BLaER1 treated with 17β-estradiol and CSF1 and Interleukin-3, amounts not matched to agents 10 nM and 100 nM (cell line): Measurements from ENCODE around the gene SYT2.
"Not testable (repeated sequence)": the region's sequence is repeated elsewhere in the genome, so short reads cannot be mapped to it uniquely, and the experiment has no call there.

Source experiments
- H3K27ac ChIP-seq, 11 experiments: shearing (Covaris generic); formaldehyde crosslinking; 2 replicates each; pipeline ENCODE4 v1.8.1; 2022
- H3K27me3 ChIP-seq, 11 experiments: shearing (Covaris generic); formaldehyde crosslinking; 2 replicates each; pipeline ENCODE4 v1.8.1; 2022
- H3K36me3 ChIP-seq, 11 experiments: shearing (Covaris generic); formaldehyde crosslinking; 2 replicates each; pipeline ENCODE4 v1.8.1; 2022
- H3K4me1 ChIP-seq, 10 experiments: shearing (Covaris generic); formaldehyde crosslinking; 2 replicates each; pipeline ENCODE4 v1.8.1; 2022
- H3K4me2 ChIP-seq, 11 experiments: shearing (Covaris generic); formaldehyde crosslinking; 2 replicates each; pipeline ENCODE4 v1.8.1; 2022
- H3K4me3 ChIP-seq, 10 experiments: shearing (Covaris generic); formaldehyde crosslinking; 2 replicates each; pipeline ENCODE4 v1.8.1; 2022
- H3K9ac ChIP-seq, 11 experiments: shearing (Covaris generic); formaldehyde crosslinking; 2 replicates each; pipeline ENCODE4 v1.8.1; 2022
- H3K9me3 ChIP-seq, 11 experiments: shearing (Covaris generic); formaldehyde crosslinking; replicated peaks in 1 of 11; 2 replicates each; pipeline ENCODE4 v1.8.1; 2022
- H4K20me1 ChIP-seq, 11 experiments: shearing (Covaris generic); formaldehyde crosslinking; 2 replicates each; pipeline ENCODE4 v1.8.1; 2022
- Cebpa-rat ChIP-seq, 11 experiments: shearing (Covaris generic); IDR thresholded peaks; 2 replicates each; pipeline ENCODE4 v1.8.1; 2022

SYT2 gene

DNA sequence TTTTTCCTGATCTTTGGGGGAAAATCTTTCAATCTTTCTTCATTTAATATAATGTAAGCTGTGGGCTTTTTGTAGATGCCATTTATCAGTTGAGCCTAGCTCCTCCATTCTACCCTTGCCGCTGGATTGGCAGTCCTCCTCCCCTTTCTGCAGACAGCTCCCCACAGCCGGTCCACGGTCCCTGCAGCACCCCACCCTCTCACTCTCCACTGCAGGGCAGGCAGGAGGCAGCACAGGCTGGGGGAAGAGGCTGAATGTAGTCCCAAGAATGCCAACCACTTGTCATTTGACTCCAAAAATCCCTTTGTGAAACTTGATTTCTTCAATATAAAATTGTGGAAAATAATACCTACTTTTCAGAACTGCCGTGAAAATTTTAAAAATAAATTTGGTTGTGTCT lies 96.7 kb downstream of the SYT2 start:
- peak overlapping the region in 9 of 11 experiments; percentile 35 to 97 (median 93); a peak in 18 of 22 replicates for H3K4me2 ChIP-seq
- peaks cover 0 to 52% (median 18%) of the 10 kb centered on the region in 11 experiments; a peak in 16 of 22 replicates for H4K20me1 ChIP-seq
- peaks cover 0 to 73% (median 0%) of the 10 kb centered on the region in 11 experiments; a peak in 10 of 22 replicates for H3K27me3 ChIP-seq
- TF ChIP-seq Cebpa-rat (IDR thresholded peaks at IDR 0.05), result no peak
- peaks cover 34 to 65% (median 62%) of the 10 kb centered on the region in 10 experiments for H3K4me1 ChIP-seq
- H3K9me3 ChIP-seq, result no peaks in the 10 kb centered on the region
- no peaks in the 10 kb centered on the region for H3K36me3 ChIP-seq
- H3K9ac ChIP-seq, result no peak overlapping the region
- peak overlapping the region in 5 of 11 experiments; percentile 2 to 21 (median 5); a peak in 4 of 22 replicates for H3K27ac ChIP-seq
- no peak overlapping the region for H3K4me3 ChIP-seq

DNA sequence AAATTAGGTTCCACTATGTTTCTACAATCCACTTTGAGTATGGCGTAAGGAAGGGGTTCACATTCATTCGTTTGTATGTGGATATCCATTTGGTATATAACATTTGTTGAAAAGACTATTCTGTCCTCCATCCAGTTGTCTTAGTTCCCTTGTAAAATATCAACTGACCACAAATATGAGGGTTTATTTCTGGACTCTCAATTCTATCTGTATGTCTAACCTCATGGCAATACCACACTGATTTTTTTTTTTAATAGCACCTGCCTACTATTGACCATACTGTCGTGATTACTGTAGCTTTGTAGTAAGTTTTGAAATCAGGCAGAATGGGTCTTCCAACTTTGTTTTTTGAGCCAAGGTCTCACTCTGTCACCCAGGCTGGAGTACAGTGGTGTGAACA lies 98.2 kb downstream of the SYT2 start:
- H3K9me3 ChIP-seq, H3K4me3 ChIP-seq, H3K27ac ChIP-seq, H3K9ac ChIP-seq, H3K36me3 ChIP-seq: not testable (repeated sequence)
- Histone ChIP-seq H3K4me2 (peak overlapping the region in 6 of 11 experiments; percentile 85 to 97 (median 95); a peak in 10 of 22 replicates), H4K20me1 (peaks cover 0 to 38% (median 18%) of the 10 kb centered on the region in 11 experiments; a peak in 16 of 22 replicates), H3K4me1 (peaks cover 26 to 49% (median 48%) of the 10 kb centered on the region in 10 experiments), H3K27me3 (peaks cover 0 to 73% (median 0%) of the 10 kb centered on the region in 11 experiments; a peak in 8 of 22 replicates)

DNA sequence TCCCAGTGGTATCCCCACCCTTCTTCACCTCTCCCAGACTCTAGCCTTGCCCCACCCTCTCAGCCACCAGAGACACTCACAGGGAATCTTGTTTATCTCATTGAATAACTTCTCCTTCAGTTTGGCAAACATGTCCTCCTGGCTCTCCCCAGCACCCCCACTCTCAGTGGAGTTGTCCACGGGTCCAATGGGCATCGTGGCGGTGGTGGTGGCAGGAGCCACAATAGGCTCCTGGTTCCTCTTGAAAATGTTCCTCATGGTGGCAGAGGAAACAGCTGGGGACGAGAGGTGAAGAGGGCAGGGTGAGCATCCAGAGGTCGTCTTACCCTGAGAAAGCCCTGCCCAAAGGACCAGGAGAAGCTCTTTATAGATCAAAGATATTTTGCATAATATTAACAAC lies 104.7 kb downstream of the SYT2 start:
- H3K27ac ChIP-seq, result no peak overlapping the region
- H3K9me3 ChIP-seq, result peaks cover 0 to 6% (median 0%) of the 10 kb centered on the region in 11 experiments; a peak in 2 of 22 replicates
- no peak overlapping the region for H3K9ac ChIP-seq
- H3K36me3 ChIP-seq, result no peaks in the 10 kb centered on the region
- no peaks in the 10 kb centered on the region for H3K4me1 ChIP-seq
- H3K27me3 ChIP-seq, result peaks cover 0 to 81% (median 0%) of the 10 kb centered on the region in 11 experiments; a peak in 6 of 22 replicates
- no peak overlapping the region for H3K4me2 ChIP-seq
- peaks cover 0 to 48% (median 0%) of the 10 kb centered on the region in 11 experiments; a peak in 5 of 22 replicates for H4K20me1 ChIP-seq
- TF ChIP-seq Cebpa-rat (IDR thresholded peaks at IDR 0.05), result no peak
- H3K4me3 ChIP-seq, result no peak overlapping the region

DNA sequence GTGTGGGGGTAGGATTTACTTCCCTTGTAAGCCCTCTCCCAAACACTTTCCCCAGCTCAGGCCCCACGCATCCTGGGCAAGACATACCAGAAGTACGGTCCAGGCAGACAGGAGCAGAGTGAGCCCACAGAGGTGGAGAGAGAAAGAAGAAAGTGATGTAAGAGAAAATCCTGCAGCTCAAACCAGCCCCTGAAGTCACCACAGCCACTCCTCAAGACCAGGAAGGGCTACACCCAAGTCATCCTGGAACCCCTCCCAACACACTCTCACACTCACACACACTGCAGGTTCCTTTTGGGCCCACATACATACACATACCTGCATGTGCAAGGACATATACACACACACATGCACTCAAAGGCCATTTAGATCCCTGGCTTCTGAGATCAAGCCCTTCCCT lies 106.8 kb downstream of the SYT2 start:
- no peak for TF ChIP-seq Cebpa-rat (IDR thresholded peaks at IDR 0.05)
- H3K27me3 ChIP-seq, result peaks cover 0 to 99% (median 0%) of the 10 kb centered on the region in 11 experiments; a peak in 6 of 22 replicates
- no peak overlapping the region for H3K27ac ChIP-seq
- peaks cover 0 to 66% (median 0%) of the 10 kb centered on the region in 11 experiments; a peak in 6 of 22 replicates for H4K20me1 ChIP-seq
- peaks cover 0 to 4% (median 0%) of the 10 kb centered on the region in 10 experiments; a peak in 2 of 20 replicates for H3K4me1 ChIP-seq
- H3K36me3 ChIP-seq, result no peaks in the 10 kb centered on the region
- H3K4me2 ChIP-seq, result no peak overlapping the region
- peaks cover 0 to 5% (median 0%) of the 10 kb centered on the region in 11 experiments; a peak in 2 of 22 replicates for H3K9me3 ChIP-seq
- H3K9ac ChIP-seq, result no peak overlapping the region
- no peak overlapping the region for H3K4me3 ChIP-seq

GRCh38 chr1:202600432-202601041 lies 109.7 kb downstream of the SYT2 start:
- Histone ChIP-seq H3K4me3 (no peak overlapping the region), H4K20me1 (peaks cover 0 to 71% (median 0%) of the 10 kb centered on the region in 11 experiments; a peak in 6 of 22 replicates), H3K4me1 (peaks cover 4 to 13% (median 8%) of the 10 kb centered on the region in 10 experiments; a peak in 13 of 20 replicates), H3K9ac (no peak overlapping the region), H3K27ac (no peak overlapping the region), H3K4me2 (no peak overlapping the region), H3K9me3 (0 out of 22 replicates have a peak, but pooled peaks cover 0 to 7% (median 0%) of the 10 kb centered on the region in 11 experiments), H3K36me3 (no peaks in the 10 kb centered on the region), H3K27me3 (peaks cover 0 to 97% (median 0%) of the 10 kb centered on the region in 11 experiments; a peak in 6 of 22 replicates)
- TF ChIP-seq Cebpa-rat (IDR thresholded peaks at IDR 0.05), result no peak

DNA sequence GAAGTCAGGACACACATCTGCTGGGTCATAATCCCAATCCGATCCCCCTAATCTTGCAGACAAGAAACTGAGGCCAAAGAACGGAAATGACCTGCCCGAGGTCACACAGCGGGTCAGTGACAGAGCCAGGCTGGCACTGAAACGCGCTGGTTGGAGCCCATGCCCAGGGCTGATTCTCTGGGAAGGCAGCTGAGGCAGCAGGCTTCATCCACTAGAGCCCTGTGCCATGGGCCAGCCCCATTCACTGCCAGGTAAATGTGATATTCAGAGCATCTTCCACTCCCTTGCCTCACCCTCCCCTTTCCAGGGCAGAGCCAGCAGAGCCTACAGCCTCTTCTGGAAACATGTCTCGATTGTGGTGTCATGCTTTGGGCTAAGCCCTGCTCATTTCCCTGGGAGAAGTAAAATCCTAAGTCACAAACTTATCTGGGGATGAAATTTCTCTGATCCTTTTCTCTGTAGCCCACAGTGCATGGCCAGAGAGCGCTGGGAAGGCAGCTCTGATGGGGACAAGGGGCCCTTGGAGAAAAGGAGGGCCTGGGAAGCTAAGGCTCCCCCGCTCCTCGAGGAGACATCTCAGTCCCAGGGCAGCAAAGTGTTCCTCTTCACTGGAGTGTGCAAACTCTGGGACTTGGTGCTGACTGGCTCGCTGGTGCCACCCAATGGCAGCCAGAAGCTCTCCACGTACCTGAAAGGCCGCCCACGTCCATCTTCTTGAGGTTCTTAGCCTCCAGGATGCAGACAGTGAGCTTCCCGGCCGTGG lies 110.4 kb downstream of the SYT2 start:
- Histone ChIP-seq H3K9ac (no peak overlapping the region), H3K36me3 (no peaks in the 10 kb centered on the region), H3K27me3 (peaks cover 0 to 97% (median 0%) of the 10 kb centered on the region in 11 experiments; a peak in 6 of 22 replicates), H3K4me2 (0 out of 22 replicates have a peak overlapping the region, but pooled peaks of 1 of the 11 experiments have one; percentile 11), H4K20me1 (peaks cover 0 to 69% (median 0%) of the 10 kb centered on the region in 11 experiments; a peak in 6 of 22 replicates), H3K4me1 (peaks cover 4 to 13% (median 8%) of the 10 kb centered on the region in 10 experiments; a peak in 13 of 20 replicates), H3K9me3 (peaks cover 0 to 7% (median 0%) of the 10 kb centered on the region in 11 experiments; a peak in 1 of 22 replicates), H3K27ac (no peak overlapping the region), H3K4me3 (no peak overlapping the region)
- no peak for TF ChIP-seq Cebpa-rat (IDR thresholded peaks at IDR 0.05)

- Histone ChIP-seq H3K4me2 (peak overlapping the region in 9 of 11 experiments; percentile 13 to 63 (median 29); a peak in 13 of 22 replicates), H3K27ac (no peak overlapping the region), H4K20me1 (peaks cover 0 to 46% (median 0%) of the 10 kb centered on the region in 11 experiments; a peak in 5 of 22 replicates), H3K4me3 (no peak overlapping the region), H3K27me3 (peaks cover 0 to 97% (median 0%) of the 10 kb centered on the region in 11 experiments; a peak in 6 of 22 replicates), H3K9me3 (peaks cover 0 to 7% (median 0%) of the 10 kb centered on the region in 11 experiments; a peak in 1 of 22 replicates), H3K36me3 (no peaks in the 10 kb centered on the region), H3K4me1 (peaks cover 4 to 13% (median 8%) of the 10 kb centered on the region in 10 experiments; a peak in 13 of 20 replicates), H3K9ac (no peak overlapping the region)
- no peak for TF ChIP-seq Cebpa-rat (IDR thresholded peaks at IDR 0.05)
Observed at GRCh38 chr1:202597090-202597761, 113.0 kb downstream of the SYT2 start.

- H3K9me3 ChIP-seq, result peaks cover 0 to 7% (median 0%) of the 10 kb centered on the region in 11 experiments; a peak in 1 of 22 replicates
- peaks cover 4 to 13% (median 8%) of the 10 kb centered on the region in 10 experiments; a peak in 15 of 20 replicates for H3K4me1 ChIP-seq
- no peak overlapping the region for H3K9ac ChIP-seq
- no peak for TF ChIP-seq Cebpa-rat (IDR thresholded peaks at IDR 0.05)
- no peak overlapping the region for H3K27ac ChIP-seq
- peaks cover 0 to 46% (median 0%) of the 10 kb centered on the region in 11 experiments; a peak in 6 of 22 replicates for H4K20me1 ChIP-seq
- H3K27me3 ChIP-seq, result peaks cover 0 to 98% (median 0%) of the 10 kb centered on the region in 11 experiments; a peak in 6 of 22 replicates
- H3K4me2 ChIP-seq, result peak overlapping the region in 10 of 11 experiments; percentile 13 to 63 (median 27); a peak in 14 of 22 replicates
- no peak overlapping the region for H3K4me3 ChIP-seq
- no peaks in the 10 kb centered on the region for H3K36me3 ChIP-seq
Observed at GRCh38 chr1:202596638-202597037, 113.6 kb downstream of the SYT2 start.
